Right atrium auricular region (tissue), 2 donors: ENCODE data around the gene TACC3. TPM values are rescaled to one million over a fixed set of nuclear protein-coding genes. Genes with fewer than 3 reads are reported as not detected.

ENCODE experiments used
- DNase-seq: peaks from one replicate; pipeline ENCODE4 v3.0.0-alpha.2; 2019; ENCODE audit warnings: low spot score
- H3K27ac ChIP-seq, 2 donors: fragments of 200-600 bp; sonication (generic); 1 replicate in 1 of 2; 2 replicates in 1 of 2; pipeline ENCODE4 v1.5.1; 2016 to 2019
- H3K27me3 ChIP-seq, 2 donors: fragments of 200-600 bp; sonication (generic); one replicate each; pipeline versions ENCODE4 v1.5.1 to v1.6.0; 2017 to 2019
- H3K36me3 ChIP-seq: fragments of 200-600 bp; sonication (generic); one replicate; pipeline ENCODE4 v1.5.1; 2016
- H3K4me1 ChIP-seq, 2 donors: fragments of 200-600 bp; sonication (generic); one replicate each; pipeline versions ENCODE4 v1.5.1 to v1.6.0; 2017 to 2019
- H3K4me3 ChIP-seq, 2 donors: fragments of 200-600 bp; sonication (generic); 1 replicate in 1 of 2; 2 replicates in 1 of 2; pipeline ENCODE4 v1.5.1; 2017 to 2019; ENCODE audit warnings: mild to moderate bottlenecking in 1 of 2, moderate library complexity in 1 of 2
- H3K9me3 ChIP-seq, 2 donors: fragments of 200-600 bp; sonication (generic); one replicate each; pipeline ENCODE4 v1.5.1; 2019
- total RNA-seq, 2 donors: library from RNA; depleted of rRNA; stranded (reverse); fragments of >200 nt; gene quantifications; one replicate each; pipeline ENCODE4 v1.1.0, GENCODE V29; 2016
- TF ChIP-seq, protein P1 (sequence below), 2 donors: fragments of 200-600 bp; sonication (generic); IDR thresholded peaks; one replicate each; pipeline ENCODE4 v1.5.1; 2019; ENCODE audit warnings: antibody characterized with exemption in 2 of 2

Gene TACC3
- total RNA-seq, 2 donors from 2014 or later = 3.7 to 5.3 TPM

DNA sequence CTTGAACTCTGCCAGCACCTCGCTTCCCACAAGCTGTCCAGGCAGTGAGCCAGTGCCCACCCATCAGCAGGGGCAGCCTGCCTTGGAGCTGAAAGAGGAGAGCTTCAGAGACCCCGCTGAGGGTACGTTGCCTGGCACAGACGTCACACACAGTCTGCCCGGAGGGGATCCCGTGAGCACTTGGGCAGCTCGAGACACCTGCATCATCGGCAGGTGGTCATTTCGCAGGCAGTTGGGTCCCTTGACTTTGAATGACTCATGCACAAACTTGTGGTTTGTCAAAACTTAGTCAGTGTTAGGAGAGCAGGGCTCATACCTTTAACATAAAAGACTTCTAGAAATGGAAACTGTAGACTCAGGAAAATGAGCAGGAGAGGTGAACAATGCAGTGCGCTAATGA, 9.9 kb downstream of the TACC3 start:
- TF ChIP-seq, protein P1, sequence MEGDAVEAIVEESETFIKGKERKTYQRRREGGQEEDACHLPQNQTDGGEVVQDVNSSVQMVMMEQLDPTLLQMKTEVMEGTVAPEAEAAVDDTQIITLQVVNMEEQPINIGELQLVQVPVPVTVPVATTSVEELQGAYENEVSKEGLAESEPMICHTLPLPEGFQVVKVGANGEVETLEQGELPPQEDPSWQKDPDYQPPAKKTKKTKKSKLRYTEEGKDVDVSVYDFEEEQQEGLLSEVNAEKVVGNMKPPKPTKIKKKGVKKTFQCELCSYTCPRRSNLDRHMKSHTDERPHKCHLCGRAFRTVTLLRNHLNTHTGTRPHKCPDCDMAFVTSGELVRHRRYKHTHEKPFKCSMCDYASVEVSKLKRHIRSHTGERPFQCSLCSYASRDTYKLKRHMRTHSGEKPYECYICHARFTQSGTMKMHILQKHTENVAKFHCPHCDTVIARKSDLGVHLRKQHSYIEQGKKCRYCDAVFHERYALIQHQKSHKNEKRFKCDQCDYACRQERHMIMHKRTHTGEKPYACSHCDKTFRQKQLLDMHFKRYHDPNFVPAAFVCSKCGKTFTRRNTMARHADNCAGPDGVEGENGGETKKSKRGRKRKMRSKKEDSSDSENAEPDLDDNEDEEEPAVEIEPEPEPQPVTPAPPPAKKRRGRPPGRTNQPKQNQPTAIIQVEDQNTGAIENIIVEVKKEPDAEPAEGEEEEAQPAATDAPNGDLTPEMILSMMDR (IDR thresholded peaks at IDR 0.05) = no peak
- no peak overlapping the region for H3K4me3 ChIP-seq
- no peak for DNase-seq
- H3K27me3 ChIP-seq = no peaks in the 10 kb centered on the region
- peaks cover 0 to 35% of the 10 kb centered on the region in 2 donors for H3K4me1 ChIP-seq
- H3K36me3 ChIP-seq = peaks cover 6% of the 10 kb centered on the region
- H3K27ac ChIP-seq = no peak overlapping the region
- no peaks in the 10 kb centered on the region for H3K9me3 ChIP-seq

DNA sequence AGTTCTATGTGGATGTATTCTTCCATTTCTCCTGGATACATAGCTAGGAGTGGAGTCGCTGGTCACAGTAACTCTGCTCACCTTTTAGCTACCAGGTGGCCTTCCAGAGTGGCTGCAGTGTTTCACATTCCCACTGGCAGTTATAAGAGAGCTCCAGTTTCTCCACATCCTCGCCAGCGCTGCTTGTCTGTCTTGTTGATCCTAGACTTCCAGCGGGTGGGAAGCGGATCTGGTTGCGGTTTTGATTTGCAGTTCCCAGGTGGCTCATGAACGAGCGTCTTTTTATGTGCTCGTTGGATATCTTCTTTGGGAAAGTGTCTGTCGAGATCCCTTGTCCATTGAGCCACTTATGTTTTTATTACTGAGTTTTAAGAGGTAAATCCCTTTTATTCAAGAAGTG, 11.6 kb downstream of the TACC3 start:
- no peak overlapping the region for H3K27ac ChIP-seq
- H3K36me3 ChIP-seq = peaks cover 14% of the 10 kb centered on the region
- TF ChIP-seq, protein P1 (IDR thresholded peaks at IDR 0.05) = no peak
- H3K9me3 ChIP-seq = peaks cover 0 to under 1% of the 10 kb centered on the region in 2 donors
- peaks cover 0 to 19% of the 10 kb centered on the region in 2 donors for H3K4me1 ChIP-seq
- DNase-seq = no peak
- H3K4me3 ChIP-seq = no peak overlapping the region
- no peaks in the 10 kb centered on the region for H3K27me3 ChIP-seq

DNA sequence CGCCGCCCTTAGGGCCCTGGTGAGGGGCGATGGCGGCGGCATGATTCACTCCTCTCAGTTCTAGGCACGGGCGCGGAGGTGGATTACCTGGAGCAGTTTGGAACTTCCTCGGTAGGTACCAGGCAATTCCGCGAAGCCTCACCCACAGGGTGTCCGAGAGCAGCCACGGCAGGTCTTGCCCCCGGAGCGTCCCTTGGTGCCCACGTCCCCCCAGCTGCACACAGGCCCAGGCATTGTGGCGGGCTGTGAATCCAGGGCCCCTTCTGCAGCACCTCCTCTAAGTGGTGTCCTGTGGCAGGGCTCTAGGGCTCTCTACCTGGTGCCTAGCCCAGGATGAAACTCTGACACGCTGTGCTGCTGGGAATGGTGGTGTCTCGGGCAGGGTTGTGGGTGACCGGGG, 13.9 kb downstream of the TACC3 start:
- Histone ChIP-seq H3K27me3 (no peaks in the 10 kb centered on the region), H3K9me3 (peaks cover 0 to 9% of the 10 kb centered on the region in 2 donors), H3K4me3 (no peak overlapping the region), H3K27ac (no peak overlapping the region), H3K36me3 (peaks cover 20% of the 10 kb centered on the region), H3K4me1 (no peaks in the 10 kb centered on the region)
- TF ChIP-seq, protein P1 (IDR thresholded peaks at IDR 0.05) = no peak
- no peak for DNase-seq

DNA sequence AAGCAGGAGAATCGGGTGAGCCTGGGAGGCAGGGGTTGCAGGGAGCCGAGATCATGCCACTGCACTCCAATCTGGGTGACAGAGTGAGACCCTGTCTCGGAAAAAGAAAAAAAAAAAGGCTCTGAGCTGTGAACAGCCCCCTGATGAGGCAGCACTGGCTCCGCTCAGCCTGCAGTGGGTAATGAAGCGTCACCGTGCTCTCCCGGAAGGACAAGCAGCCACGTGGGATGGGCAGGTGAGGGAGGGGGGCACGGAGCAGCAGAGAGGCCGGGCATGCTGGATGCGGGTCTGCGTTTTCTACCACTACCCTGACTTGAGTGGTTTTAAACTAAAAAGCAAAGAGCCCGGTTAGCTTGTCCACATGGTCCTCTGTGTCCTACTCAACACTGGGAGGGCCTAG, 15.5 kb downstream of the TACC3 start:
- Histone ChIP-seq H3K27ac (no peak overlapping the region), H3K4me3 (no peak overlapping the region), H3K36me3 (peaks cover 27% of the 10 kb centered on the region), H3K27me3 (no peaks in the 10 kb centered on the region), H3K4me1 (no peaks in the 10 kb centered on the region), H3K9me3 (peaks cover 0 to 9% of the 10 kb centered on the region in 2 donors)
- TF ChIP-seq, protein P1 (IDR thresholded peaks at IDR 0.05) = no peak
- DNase-seq = no peak

DNA sequence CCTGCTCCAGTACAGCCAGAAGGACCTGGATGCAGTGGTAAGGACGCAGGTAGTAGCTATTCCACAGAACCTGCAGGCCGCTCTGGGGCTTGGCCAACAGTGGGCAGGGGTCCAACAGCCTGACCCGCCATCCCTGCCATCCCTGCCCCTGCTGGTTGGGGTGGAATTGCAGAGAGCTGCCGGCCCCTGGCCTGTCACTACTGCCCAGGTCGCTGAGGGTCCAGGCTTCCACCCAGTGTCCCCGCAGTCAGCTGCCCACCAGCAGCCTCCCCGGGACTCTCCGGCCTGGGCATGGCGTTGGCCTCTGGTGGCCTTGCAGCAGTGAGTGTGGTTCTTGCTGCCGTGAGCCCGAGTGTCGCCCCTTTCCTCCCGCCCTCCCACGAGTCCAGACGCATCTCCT, 16.3 kb downstream of the TACC3 start:
- H3K36me3 ChIP-seq = peaks cover 22% of the 10 kb centered on the region
- TF ChIP-seq, protein P1 (IDR thresholded peaks at IDR 0.05) = no peak

DNA sequence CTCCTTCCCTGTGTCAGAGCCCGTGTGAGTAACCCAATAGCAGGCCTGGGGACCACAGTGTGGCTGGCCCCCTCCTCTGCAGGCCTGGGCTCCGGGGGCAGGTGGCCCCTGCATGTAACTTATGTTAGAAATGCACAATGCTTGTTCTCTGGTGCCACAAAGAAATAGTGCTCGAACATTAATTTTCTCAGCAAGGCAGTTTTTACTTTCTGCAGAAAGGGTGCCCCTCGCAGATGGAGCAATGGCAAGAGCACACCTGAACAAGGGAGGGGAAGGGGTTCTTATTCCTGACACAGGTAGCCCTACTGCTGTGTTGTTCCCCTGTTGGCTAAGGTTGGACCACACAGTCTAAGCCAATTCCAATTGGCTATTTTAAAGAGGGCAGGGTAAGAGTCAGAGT, 17.1 kb downstream of the TACC3 start:
- H3K27ac ChIP-seq = no peak overlapping the region
- DNase-seq = no peak
- H3K9me3 ChIP-seq = peaks cover 0 to 9% of the 10 kb centered on the region in 2 donors
- H3K4me3 ChIP-seq = no peak overlapping the region
- H3K36me3 ChIP-seq = peaks cover 21% of the 10 kb centered on the region
- H3K4me1 ChIP-seq = no peaks in the 10 kb centered on the region
- H3K27me3 ChIP-seq = no peaks in the 10 kb centered on the region
- TF ChIP-seq, protein P1 (IDR thresholded peaks at IDR 0.05) = no peak

More for the DNA sequence above, 16.3 kb downstream of the TACC3 start:
- peaks cover 0 to 9% of the 10 kb centered on the region in 2 donors for H3K9me3 ChIP-seq
- DNase-seq = no peak
- no peaks in the 10 kb centered on the region for H3K27me3 ChIP-seq
- H3K27ac ChIP-seq = no peak overlapping the region
- H3K4me1 ChIP-seq = no peaks in the 10 kb centered on the region
- H3K4me3 ChIP-seq = no peak overlapping the region
